IPS-18c (cell line): ENCODE measurements around the gene KNDC1.
"Not testable (repeated sequence)": the region's sequence is repeated elsewhere in the genome, so short reads cannot be mapped to it uniquely, and the experiment has no call there.

Experiments
- H3K4me3 ChIP-seq: 2 replicates; pipeline ENCODE4 v1.7.0; 2013; ENCODE audit warnings: low read depth, mild to moderate bottlenecking, low read length, moderate library complexity; ENCODE audit not compliant: insufficient read depth
- H3K9me3 ChIP-seq: one replicate; pipeline ENCODE4 v1.6.1; 2013; ENCODE audit warnings: mild to moderate bottlenecking, low read length, moderate library complexity; ENCODE audit not compliant: control insufficient read depth, insufficient read depth

KNDC1 gene

GRCh38 chr10:133159950-133160825 lies at the start of gene KNDC1:
TSS of gene KNDC1 (plus strand) at chr10:133160219. CDS start at chr10:133160468, 249 bp downstream.
- H3K9me3 ChIP-seq: peaks cover 2% of the 10 kb centered on the region
- peak within 1 kb of the TSS; percentile 73 for H3K4me3 ChIP-seq

- peaks cover 2% of the 10 kb centered on the region for H3K9me3 ChIP-seq
- H3K4me3 ChIP-seq: no peak overlapping the region
Measured at GRCh38 chr10:133110609-133111275, 49.3 kb upstream of the KNDC1 start.

- H3K4me3 ChIP-seq, H3K9me3 ChIP-seq: not testable (repeated sequence)
Measured at GRCh38 chr10:133111640-133112039, 48.4 kb upstream of the KNDC1 start.

GRCh38 chr10:133113146-133113830 lies 46.7 kb upstream of the KNDC1 start:
- no peak overlapping the region for H3K4me3 ChIP-seq
- H3K9me3 ChIP-seq: peaks cover 5% of the 10 kb centered on the region

- Histone ChIP-seq H3K9me3 (peaks cover 5% of the 10 kb centered on the region), H3K4me3 (no peak overlapping the region)
Measured at GRCh38 chr10:133113847-133114246, 46.2 kb upstream of the KNDC1 start.

GRCh38 chr10:133114251-133114650 lies 45.8 kb upstream of the KNDC1 start:
- H3K9me3 ChIP-seq: peaks cover 4% of the 10 kb centered on the region
- no peak overlapping the region for H3K4me3 ChIP-seq

- no peak overlapping the region for H3K4me3 ChIP-seq
- H3K9me3 ChIP-seq: peaks cover 2% of the 10 kb centered on the region
Measured at GRCh38 chr10:133114726-133115452, 45.1 kb upstream of the KNDC1 start.

- no peak overlapping the region for H3K4me3 ChIP-seq
- H3K9me3 ChIP-seq: peaks cover 2% of the 10 kb centered on the region
Measured at GRCh38 chr10:133115453-133115842, 44.6 kb upstream of the KNDC1 start.

- Histone ChIP-seq H3K9me3 (peaks cover 2% of the 10 kb centered on the region), H3K4me3 (no peak overlapping the region)
Measured at GRCh38 chr10:133115976-133116375, 44.0 kb upstream of the KNDC1 start.

- H3K9me3 ChIP-seq: peaks cover 2% of the 10 kb centered on the region
Measured at GRCh38 chr10:133116455-133116854, 43.6 kb upstream of the KNDC1 start.

GRCh38 chr10:133117036-133117687 lies 42.9 kb upstream of the KNDC1 start:
- Histone ChIP-seq H3K4me3 (no peak overlapping the region), H3K9me3 (peaks cover 2% of the 10 kb centered on the region)

More at GRCh38 chr10:133116455-133116854, 43.6 kb upstream of the KNDC1 start:
- H3K4me3 ChIP-seq: no peak overlapping the region

- H3K9me3 ChIP-seq: peaks cover 2% of the 10 kb centered on the region
Measured at GRCh38 chr10:133117688-133118071, 42.3 kb upstream of the KNDC1 start.

GRCh38 chr10:133121479-133121878 lies 38.5 kb upstream of the KNDC1 start:
- Histone ChIP-seq H3K9me3 (peaks cover 2% of the 10 kb centered on the region), H3K4me3 (no peak overlapping the region)

More at GRCh38 chr10:133117688-133118071, 42.3 kb upstream of the KNDC1 start:
- H3K4me3 ChIP-seq: no peak overlapping the region

GRCh38 chr10:133122171-133122935 lies 37.7 kb upstream of the KNDC1 start:
- Histone ChIP-seq H3K9me3 (peaks cover 2% of the 10 kb centered on the region), H3K4me3 (no peak overlapping the region; the same call in 1 of the 2 replicates)

- no peaks in the 10 kb centered on the region for H3K9me3 ChIP-seq
Measured at GRCh38 chr10:133123050-133123745, 36.8 kb upstream of the KNDC1 start.

More at GRCh38 chr10:133123050-133123745, 36.8 kb upstream of the KNDC1 start:
- H3K4me3 ChIP-seq: no peak overlapping the region
